Loucy (cell line): ENCODE results near the gene ZNF592.

Source experiments
- EZH2phosphoT487 ChIP-seq: fragments of 200-600 bp; IDR thresholded peaks from 2 replicates; pipeline ENCODE4 v1.6.1; 2018; ENCODE audit warnings: antibody characterized with exemption, mild to moderate bottlenecking, moderate library complexity, borderline replicate concordance
- TF ChIP-seq, protein P1 (sequence below): fragments of 200-600 bp; sonication (generic); conservative IDR thresholded peaks from 2 replicates; pipeline ENCODE4 v1.5.1; 2014; ENCODE audit warnings: mild to moderate bottlenecking, antibody characterized with exemption, low read length

DNA sequence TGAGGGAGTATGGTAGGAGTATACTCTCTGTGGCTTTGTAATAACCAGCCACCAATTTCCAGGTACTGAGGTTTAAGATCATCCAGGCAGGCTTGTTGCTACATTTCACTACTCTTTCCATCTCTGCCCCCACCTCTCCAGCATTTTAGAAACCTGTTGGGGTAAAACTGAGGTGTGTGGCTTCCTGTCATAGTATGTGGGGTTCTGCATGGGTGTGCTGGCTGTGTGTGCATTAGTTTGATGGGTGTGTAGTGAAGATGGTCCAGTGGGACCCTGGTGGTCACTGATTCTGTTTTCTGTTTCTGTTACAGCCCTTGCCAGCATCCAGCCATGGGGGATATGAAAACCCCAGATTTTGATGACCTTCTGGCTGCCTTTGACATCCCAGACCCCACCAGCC is 34.0 kb downstream of the ZNF592 start:
- TF ChIP-seq, protein P1, sequence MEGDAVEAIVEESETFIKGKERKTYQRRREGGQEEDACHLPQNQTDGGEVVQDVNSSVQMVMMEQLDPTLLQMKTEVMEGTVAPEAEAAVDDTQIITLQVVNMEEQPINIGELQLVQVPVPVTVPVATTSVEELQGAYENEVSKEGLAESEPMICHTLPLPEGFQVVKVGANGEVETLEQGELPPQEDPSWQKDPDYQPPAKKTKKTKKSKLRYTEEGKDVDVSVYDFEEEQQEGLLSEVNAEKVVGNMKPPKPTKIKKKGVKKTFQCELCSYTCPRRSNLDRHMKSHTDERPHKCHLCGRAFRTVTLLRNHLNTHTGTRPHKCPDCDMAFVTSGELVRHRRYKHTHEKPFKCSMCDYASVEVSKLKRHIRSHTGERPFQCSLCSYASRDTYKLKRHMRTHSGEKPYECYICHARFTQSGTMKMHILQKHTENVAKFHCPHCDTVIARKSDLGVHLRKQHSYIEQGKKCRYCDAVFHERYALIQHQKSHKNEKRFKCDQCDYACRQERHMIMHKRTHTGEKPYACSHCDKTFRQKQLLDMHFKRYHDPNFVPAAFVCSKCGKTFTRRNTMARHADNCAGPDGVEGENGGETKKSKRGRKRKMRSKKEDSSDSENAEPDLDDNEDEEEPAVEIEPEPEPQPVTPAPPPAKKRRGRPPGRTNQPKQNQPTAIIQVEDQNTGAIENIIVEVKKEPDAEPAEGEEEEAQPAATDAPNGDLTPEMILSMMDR: no peak
- TF ChIP-seq EZH2phosphoT487: no peak
